CD4-positive, CD25-positive, alpha-beta regulatory T cell (primary cell): Measurements from ENCODE around the gene ABCC1. TPM values are rescaled to one million over a fixed set of nuclear protein-coding genes. Genes with fewer than 3 reads are reported as not detected.
A peak's percentile ranks its signal among the peaks of the same experiment; 100 is the strongest.

Source experiments
- ATAC-seq, 2 donors: fragments of 150-1000 bp; cut with Tn5 transposase; one replicate each; pipeline ENCODE4 v1.10.0; 2021; ENCODE audit warnings: low read depth in 2 of 2, moderate number of reproducible peaks in 2 of 2, moderate library complexity in 1 of 2
- DNase-seq, 3 donors: peaks; one replicate each; pipeline versions ENCODE4 v3.0.0 to v3.0.0-alpha.2; 2012 to 2022; ENCODE audit warnings: mixed read lengths in 1 of 3
- H3K27ac ChIP-seq: one replicate; pipeline ENCODE4 v1.7.0; 2013; ENCODE audit warnings: mild to moderate bottlenecking, low read length; ENCODE audit not compliant: insufficient read depth, poor library complexity, severe bottlenecking
- H3K27me3 ChIP-seq: one replicate; pipeline ENCODE4 v1.7.0; 2013; ENCODE audit warnings: low read length; ENCODE audit not compliant: control insufficient read depth, insufficient read depth
- H3K36me3 ChIP-seq: one replicate; pipeline ENCODE4 v1.7.0; 2013; ENCODE audit warnings: mild to moderate bottlenecking, low read length, moderate library complexity; ENCODE audit not compliant: control insufficient read depth, insufficient read depth
- H3K4me1 ChIP-seq: 2 replicates; pipeline ENCODE4 v1.7.0; 2013; ENCODE audit warnings: mild to moderate bottlenecking, low read length; ENCODE audit not compliant: insufficient read depth, control insufficient read depth, poor library complexity, severe bottlenecking
- H3K4me3 ChIP-seq: one replicate; pipeline ENCODE4 v1.7.0; 2013; ENCODE audit warnings: low read depth, mild to moderate bottlenecking, low read length, moderate library complexity
- H3K9me3 ChIP-seq, 2 experiments: 1 replicate in 1 of 2; 2 replicates in 1 of 2; pipeline ENCODE4 v1.7.0; 2013; ENCODE audit warnings: low read length in 2 of 2, mild to moderate bottlenecking in 1 of 2, moderate library complexity in 1 of 2; ENCODE audit not compliant: control insufficient read depth in 2 of 2
- H3K27ac Mint-ChIP-seq, 3 donors: one replicate each; pipeline ENCODE4 v1.8.0; 2020 to 2022; ENCODE audit warnings: mild to moderate bottlenecking in 3 of 3, mixed read lengths in 3 of 3, moderate library complexity in 2 of 3
- H3K27me3 Mint-ChIP-seq: one replicate; pipeline ENCODE4 v1.8.0; 2022; ENCODE audit warnings: mild to moderate bottlenecking, mixed read lengths
- H3K36me3 Mint-ChIP-seq: one replicate; pipeline ENCODE4 v1.8.0; 2020; ENCODE audit warnings: mixed read lengths
- H3K4me1 Mint-ChIP-seq, 4 donors: one replicate each; pipeline ENCODE4 v1.8.0; 2020 to 2022; ENCODE audit warnings: mixed read lengths in 4 of 4, mild to moderate bottlenecking in 1 of 4
- H3K4me3 Mint-ChIP-seq, 4 donors: one replicate each; pipeline ENCODE4 v1.8.0; 2020 to 2022; ENCODE audit warnings: mild to moderate bottlenecking in 4 of 4, mixed read lengths in 4 of 4, moderate library complexity in 3 of 4
- H3K9me3 Mint-ChIP-seq, 7 donors: one replicate each; pipeline ENCODE4 v1.8.0; 2020 to 2022; ENCODE audit warnings: mixed read lengths in 7 of 7, mild to moderate bottlenecking in 3 of 7, moderate library complexity in 2 of 7
- polyA plus RNA-seq, 4 donors: library from polyadenylated mRNA; unstranded; fragments of 300-500 nt; fragmentation: Illumina TruSeq; gene quantifications; one replicate each; pipeline ENCODE4 v1.2.3, GENCODE V29; 2021
- total RNA-seq: library from RNA; stranded (reverse); gene quantifications from one replicate; pipeline ENCODE4 v1.2.3, GENCODE V29; 2022

ABCC1 gene
- total and polyA plus RNA-seq, 5 donors from 2014 or later, result 6.9 to 103 (median 8.7) TPM

GRCh38 chr16:16033208-16033717 is 83.8 kb downstream of the ABCC1 start:
- Histone ChIP-seq H3K36me3 (peaks cover 39% of the 10 kb centered on the region), H3K9me3 (no peaks in the 10 kb centered on the region), H3K27ac (peak overlapping the region; percentile 77), H3K27me3 (no peaks in the 10 kb centered on the region), H3K4me1 (peaks cover 32% of the 10 kb centered on the region), H3K4me3 (peak overlapping the region; percentile 70)
- H3K4me3 Mint-ChIP-seq, result peak overlapping the region; percentile 68 to 91 (median 78)
- ATAC-seq (peak; percentile 94), DNase-seq (peak; percentile 16 to 86 (median 80))
- no peaks in the 10 kb centered on the region for H3K27me3 Mint-ChIP-seq
- H3K27ac Mint-ChIP-seq, result peak overlapping the region; percentile 94 to 98 (median 95)
- H3K4me1 Mint-ChIP-seq, result peaks cover 14 to 50% (median 41%) of the 10 kb centered on the region in 4 donors
- H3K36me3 Mint-ChIP-seq, result peaks cover 36% of the 10 kb centered on the region
- peaks cover 0 to 3% (median 0%) of the 10 kb centered on the region in 7 donors for H3K9me3 Mint-ChIP-seq

- H3K4me3 Mint-ChIP-seq, result peak overlapping the region in 1 of 4 donors; percentile 65
- H3K4me1 ChIP-seq, result peaks cover 54% of the 10 kb centered on the region
- H3K27ac Mint-ChIP-seq, result peak overlapping the region in 1 of 3 donors; percentile 29
- no peak for ATAC-seq
- no peaks in the 10 kb centered on the region for H3K27me3 Mint-ChIP-seq
- peaks cover 36% of the 10 kb centered on the region for H3K36me3 ChIP-seq
- peaks cover 0 to 3% (median 0%) of the 10 kb centered on the region in 7 donors for H3K9me3 Mint-ChIP-seq
- no peak overlapping the region for H3K27ac ChIP-seq
- H3K36me3 Mint-ChIP-seq, result peaks cover 48% of the 10 kb centered on the region
- no peak overlapping the region for H3K4me3 ChIP-seq
- H3K27me3 ChIP-seq, result no peaks in the 10 kb centered on the region
- no peaks in the 10 kb centered on the region for H3K9me3 ChIP-seq
- DNase-seq, result no peak
- H3K4me1 Mint-ChIP-seq, result peaks cover 19 to 64% (median 48%) of the 10 kb centered on the region in 4 donors
Observed at GRCh38 chr16:16036359-16036792, 87.0 kb downstream of the ABCC1 start.

- H3K9me3 ChIP-seq, result no peaks in the 10 kb centered on the region
- ATAC-seq, result no peak
- peaks cover 56% of the 10 kb centered on the region for H3K4me1 ChIP-seq
- H3K4me3 ChIP-seq, result no peak overlapping the region
- H3K4me3 Mint-ChIP-seq, result peak overlapping the region in 1 of 4 donors; percentile 30
- H3K27me3 Mint-ChIP-seq, result no peaks in the 10 kb centered on the region
- no peak overlapping the region for H3K27ac ChIP-seq
- no peaks in the 10 kb centered on the region for H3K27me3 ChIP-seq
- peaks cover 37% of the 10 kb centered on the region for H3K36me3 ChIP-seq
- H3K36me3 Mint-ChIP-seq, result peaks cover 48% of the 10 kb centered on the region
- DNase-seq, result no peak
- H3K4me1 Mint-ChIP-seq, result peaks cover 19 to 64% (median 43%) of the 10 kb centered on the region in 4 donors
- peak overlapping the region in 2 of 3 donors; percentile 75 to 84 for H3K27ac Mint-ChIP-seq
- peaks cover 0 to 3% (median 0%) of the 10 kb centered on the region in 7 donors for H3K9me3 Mint-ChIP-seq
Observed at GRCh38 chr16:16037521-16037920, 88.1 kb downstream of the ABCC1 start.

GRCh38 chr16:16037970-16038369 is 88.6 kb downstream of the ABCC1 start:
- Histone ChIP-seq H3K4me1 (peaks cover 52% of the 10 kb centered on the region), H3K36me3 (peaks cover 39% of the 10 kb centered on the region), H3K27ac (no peak overlapping the region), H3K9me3 (no peaks in the 10 kb centered on the region), H3K27me3 (no peaks in the 10 kb centered on the region), H3K4me3 (no peak overlapping the region)
- Mint-ChIP-seq H3K4me1 (peaks cover 19 to 60% (median 39%) of the 10 kb centered on the region in 4 donors), H3K27me3 (no peaks in the 10 kb centered on the region), H3K4me3 (peak overlapping the region in 2 of 4 donors; percentile 30 to 44), H3K9me3 (peaks cover 0 to 3% (median 0%) of the 10 kb centered on the region in 7 donors), H3K36me3 (peaks cover 48% of the 10 kb centered on the region), H3K27ac (peak overlapping the region; percentile 27 to 84 (median 75))
- no peak for DNase-seq
- no peak for ATAC-seq

- no peak overlapping the region for H3K4me3 ChIP-seq
- H3K4me1 Mint-ChIP-seq, result peaks cover 11 to 59% (median 34%) of the 10 kb centered on the region in 4 donors
- no peaks in the 10 kb centered on the region for H3K27me3 Mint-ChIP-seq
- ATAC-seq (no peak), DNase-seq (no peak)
- H3K27ac Mint-ChIP-seq, result peak overlapping the region; percentile 6 to 92 (median 87)
- peaks cover 48% of the 10 kb centered on the region for H3K36me3 Mint-ChIP-seq
- peaks cover 41% of the 10 kb centered on the region for H3K36me3 ChIP-seq
- H3K9me3 ChIP-seq, result no peaks in the 10 kb centered on the region
- no peaks in the 10 kb centered on the region for H3K27me3 ChIP-seq
- H3K4me1 ChIP-seq, result peaks cover 45% of the 10 kb centered on the region
- H3K4me3 Mint-ChIP-seq, result peak overlapping the region in 2 of 4 donors; percentile 28 to 38
- H3K27ac ChIP-seq, result no peak overlapping the region
- H3K9me3 Mint-ChIP-seq, result peaks cover 0 to 3% (median 0%) of the 10 kb centered on the region in 7 donors
Observed at GRCh38 chr16:16038950-16039349, 89.5 kb downstream of the ABCC1 start.

GRCh38 chr16:16041196-16041892 is 91.9 kb downstream of the ABCC1 start:
- H3K4me3 ChIP-seq, result peak overlapping the region; percentile 61
- peaks cover 61% of the 10 kb centered on the region for H3K36me3 Mint-ChIP-seq
- H3K27me3 ChIP-seq, result no peaks in the 10 kb centered on the region
- H3K4me1 Mint-ChIP-seq, result peaks cover 11 to 69% (median 40%) of the 10 kb centered on the region in 4 donors
- H3K4me1 ChIP-seq, result peaks cover 49% of the 10 kb centered on the region
- peak overlapping the region; percentile 81 to 97 (median 87) for H3K27ac Mint-ChIP-seq
- peaks cover 0 to 3% (median 0%) of the 10 kb centered on the region in 7 donors for H3K9me3 Mint-ChIP-seq
- peak overlapping the region; percentile 66 to 76 (median 72) for H3K4me3 Mint-ChIP-seq
- H3K9me3 ChIP-seq, result no peaks in the 10 kb centered on the region
- peak overlapping the region; percentile 38 for H3K27ac ChIP-seq
- H3K36me3 ChIP-seq, result peaks cover 51% of the 10 kb centered on the region
- ATAC-seq (peak; percentile 84 to 93), DNase-seq (peak in 2 of 3 donors; percentile 67 to 76)
- no peaks in the 10 kb centered on the region for H3K27me3 Mint-ChIP-seq

- Histone ChIP-seq H3K4me1 (peaks cover 49% of the 10 kb centered on the region), H3K9me3 (no peaks in the 10 kb centered on the region), H3K4me3 (no peak overlapping the region), H3K27ac (peak overlapping the region; percentile 38), H3K36me3 (peaks cover 51% of the 10 kb centered on the region), H3K27me3 (no peaks in the 10 kb centered on the region)
- ATAC-seq, result no peak
- peak overlapping the region; percentile 81 to 97 (median 87) for H3K27ac Mint-ChIP-seq
- peaks cover 11 to 69% (median 40%) of the 10 kb centered on the region in 4 donors for H3K4me1 Mint-ChIP-seq
- peak overlapping the region in 1 of 4 donors; percentile 81 for H3K4me3 Mint-ChIP-seq
- H3K27me3 Mint-ChIP-seq, result no peaks in the 10 kb centered on the region
- no peak for DNase-seq
- H3K9me3 Mint-ChIP-seq, result peaks cover 0 to 3% (median 0%) of the 10 kb centered on the region in 7 donors
- peaks cover 58% of the 10 kb centered on the region for H3K36me3 Mint-ChIP-seq
Observed at GRCh38 chr16:16042076-16042475, 92.7 kb downstream of the ABCC1 start.
